Stimulated activated naive CD8-positive, alpha-beta T cell treated with anti-CD3 and anti-CD28 coated beads, Interleukin-15, amount 100 ng/mL, for 72 hours (primary cell): Measurements from ENCODE around the gene TIMM44.
"Not testable (repeated sequence)": the region's sequence is repeated elsewhere in the genome, so short reads cannot be mapped to it uniquely, and the experiment has no call there.

Experiments
- ATAC-seq: fragments of 150-1000 bp; cut with Tn5 transposase; 2 replicates; pipeline ENCODE4 v1.10.0; 2021; ENCODE audit warnings: mild to moderate bottlenecking, moderate library complexity
- DNase-seq, 2 donors: peaks; one replicate each; pipeline ENCODE4 v3.0.0; 2021 to 2022
- H3K27ac Mint-ChIP-seq, 2 donors: one replicate each; pipeline ENCODE4 v1.8.0; 2022; ENCODE audit warnings: mild to moderate bottlenecking in 2 of 2, mixed read lengths in 2 of 2, moderate library complexity in 2 of 2
- H3K27me3 Mint-ChIP-seq: one replicate; pipeline ENCODE4 v1.8.0; 2022; ENCODE audit warnings: mixed read lengths
- H3K4me1 Mint-ChIP-seq: one replicate; pipeline ENCODE4 v1.8.0; 2022; ENCODE audit warnings: mild to moderate bottlenecking, mixed read lengths
- H3K4me3 Mint-ChIP-seq, 2 donors: one replicate each; pipeline ENCODE4 v1.8.0; 2022; ENCODE audit warnings: mild to moderate bottlenecking in 2 of 2, mixed read lengths in 2 of 2, moderate library complexity in 1 of 2
- H3K9me3 Mint-ChIP-seq, 2 donors: one replicate each; pipeline ENCODE4 v1.8.0; 2022; ENCODE audit warnings: mixed read lengths in 2 of 2

The TIMM44 gene

DNA sequence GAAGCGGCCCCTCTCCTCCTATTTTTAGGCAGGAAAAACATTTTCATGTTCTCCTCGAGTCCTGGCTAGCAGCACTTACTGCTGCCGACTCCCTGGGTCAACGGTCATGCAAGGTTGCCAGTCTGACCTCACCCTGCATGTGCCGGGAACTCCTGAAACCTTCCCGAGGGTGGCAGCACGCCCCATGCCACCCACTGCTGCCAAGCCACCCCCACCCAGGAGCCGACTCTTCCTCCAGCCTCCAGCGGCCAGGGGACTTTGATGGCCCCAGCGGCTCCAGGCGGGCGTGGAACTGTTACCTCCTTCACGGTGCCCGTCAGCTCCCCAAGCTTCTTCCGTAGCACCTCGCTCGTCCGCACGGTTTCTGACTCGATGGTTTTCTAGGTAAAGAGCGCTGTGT lies 8.7 kb downstream of the TIMM44 start:
- no peak overlapping the region for H3K4me3 Mint-ChIP-seq

GRCh38 chr19:7933828-7934725 lies 9.4 kb downstream of the TIMM44 start:
- DNase-seq (no peak), ATAC-seq (no peak)
- no peak overlapping the region for H3K4me3 Mint-ChIP-seq
- H3K9me3 Mint-ChIP-seq: no peaks in the 10 kb centered on the region
- H3K27me3 Mint-ChIP-seq: no peaks in the 10 kb centered on the region
- H3K4me1 Mint-ChIP-seq: peaks cover 23% of the 10 kb centered on the region
- H3K27ac Mint-ChIP-seq: peak overlapping the region in 1 of 2 donors; percentile 83

More for the DNA sequence above, 8.7 kb downstream of the TIMM44 start:
- DNase-seq (no peak), ATAC-seq (no peak)
- Mint-ChIP-seq H3K4me1 (peaks cover 16% of the 10 kb centered on the region), H3K27me3 (no peaks in the 10 kb centered on the region), H3K27ac (peak overlapping the region in 1 of 2 donors; percentile 61), H3K9me3 (no peaks in the 10 kb centered on the region)

DNA sequence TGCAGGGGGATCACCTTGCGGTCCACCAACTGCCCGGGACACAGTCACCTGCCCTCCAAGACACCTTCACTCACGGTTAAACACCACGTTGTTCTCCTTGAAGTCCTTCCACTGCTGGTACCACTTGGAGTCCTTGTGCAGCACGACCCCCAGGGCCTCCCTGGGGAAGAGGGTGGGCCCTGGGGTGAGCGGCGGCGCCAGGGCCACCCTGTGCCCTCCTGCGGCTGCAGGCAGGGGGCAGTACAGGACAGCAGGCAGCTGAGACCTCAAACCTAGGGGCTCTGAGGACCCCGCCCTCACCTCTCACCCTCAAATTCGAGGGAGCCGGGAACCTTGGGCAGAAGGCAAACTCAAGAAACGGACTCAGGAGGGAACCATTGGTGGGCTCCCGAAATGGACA lies 10.1 kb downstream of the TIMM44 start:
- ATAC-seq: no peak
- no peaks in the 10 kb centered on the region for H3K9me3 Mint-ChIP-seq
- no peaks in the 10 kb centered on the region for H3K27me3 Mint-ChIP-seq
- H3K4me3 Mint-ChIP-seq: no peak overlapping the region
- no peak overlapping the region for H3K27ac Mint-ChIP-seq
- DNase-seq: no peak
- H3K4me1 Mint-ChIP-seq: peaks cover 26% of the 10 kb centered on the region

- DNase-seq (no peak), ATAC-seq (no peak)
- Mint-ChIP-seq H3K27ac (no peak overlapping the region), H3K4me1 (peaks cover 31% of the 10 kb centered on the region), H3K4me3 (no peak overlapping the region), H3K9me3 (no peaks in the 10 kb centered on the region), H3K27me3 (no peaks in the 10 kb centered on the region)
These were observed 10.6 kb downstream of the TIMM44 start for GRCh38 chr19:7932930-7933300.

DNA sequence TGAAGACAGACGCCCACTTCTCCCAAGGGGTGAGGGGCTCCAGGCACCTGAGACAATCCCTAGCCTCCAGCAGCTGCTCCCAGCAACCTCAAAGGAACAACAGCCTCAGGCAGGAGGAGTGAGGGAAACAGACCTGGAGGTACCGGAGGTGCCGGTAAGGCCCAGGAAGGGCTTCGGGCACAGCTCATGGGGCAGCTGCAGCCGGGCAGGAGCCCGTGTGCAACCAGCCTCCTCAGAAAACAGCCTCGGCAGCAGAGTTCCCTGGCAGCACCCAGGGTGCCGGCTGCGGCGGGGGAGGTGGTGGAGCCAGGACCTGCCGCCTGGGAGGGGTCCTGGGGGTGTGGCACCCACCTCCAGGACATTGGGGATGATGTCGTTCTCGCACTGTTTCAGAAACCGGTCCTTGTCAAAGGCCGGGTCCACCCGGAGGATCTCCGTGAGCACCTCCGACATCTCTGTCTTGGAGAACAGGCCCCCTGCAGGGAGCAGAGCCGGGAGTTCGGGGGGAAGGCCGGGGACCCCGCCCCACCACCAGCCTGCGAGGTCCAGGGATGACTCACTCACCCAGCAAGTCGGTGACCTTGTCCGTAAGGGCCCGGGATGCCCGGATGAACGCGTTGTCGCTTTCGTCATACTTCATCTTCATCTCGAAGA lies 11.1 kb downstream of the TIMM44 start:
- no peaks in the 10 kb centered on the region for H3K27me3 Mint-ChIP-seq
- ATAC-seq (no peak), DNase-seq (no peak)
- peaks cover 34% of the 10 kb centered on the region for H3K4me1 Mint-ChIP-seq
- H3K4me3 Mint-ChIP-seq: no peak overlapping the region
- no peaks in the 10 kb centered on the region for H3K9me3 Mint-ChIP-seq
- H3K27ac Mint-ChIP-seq: no peak overlapping the region

- H3K4me3 Mint-ChIP-seq: no peak overlapping the region
- H3K9me3 Mint-ChIP-seq: no peaks in the 10 kb centered on the region
- H3K27me3 Mint-ChIP-seq: no peaks in the 10 kb centered on the region
- ATAC-seq (no peak), DNase-seq (no peak)
- H3K4me1 Mint-ChIP-seq: peaks cover 38% of the 10 kb centered on the region
- H3K27ac Mint-ChIP-seq: no peak overlapping the region
These were observed 12.0 kb downstream of the TIMM44 start for GRCh38 chr19:7931221-7932061.

- H3K9me3 Mint-ChIP-seq: no peaks in the 10 kb centered on the region
- DNase-seq: no peak
These were observed 12.7 kb downstream of the TIMM44 start for GRCh38 chr19:7930765-7931164.

GRCh38 chr19:7930030-7930429 lies 13.4 kb downstream of the TIMM44 start:
- H3K27me3 Mint-ChIP-seq, H3K4me3 Mint-ChIP-seq, H3K9me3 Mint-ChIP-seq, ATAC-seq, DNase-seq: not testable (repeated sequence)
- Mint-ChIP-seq H3K4me1 (peaks cover 46% of the 10 kb centered on the region), H3K27ac (peak overlapping the region in 1 of 2 donors; percentile 48)

More at GRCh38 chr19:7930765-7931164, 12.7 kb downstream of the TIMM44 start:
- Mint-ChIP-seq H3K4me1 (peaks cover 42% of the 10 kb centered on the region), H3K27me3 (no peaks in the 10 kb centered on the region), H3K27ac (peak overlapping the region in 1 of 2 donors; percentile 48), H3K4me3 (no peak overlapping the region)
- ATAC-seq: no peak

GRCh38 chr19:7928741-7929701 lies 14.4 kb downstream of the TIMM44 start:
- Mint-ChIP-seq H3K27ac (no peak overlapping the region), H3K27me3 (no peaks in the 10 kb centered on the region), H3K9me3 (no peaks in the 10 kb centered on the region), H3K4me1 (peaks cover 57% of the 10 kb centered on the region), H3K4me3 (no peak overlapping the region)
- peak; percentile 82 to 84 for DNase-seq
- ATAC-seq: peak; percentile 60

- Mint-ChIP-seq H3K27ac (no peak overlapping the region), H3K4me1 (peaks cover 61% of the 10 kb centered on the region), H3K4me3 (peak overlapping the region in 1 of 2 donors; percentile 36), H3K27me3 (no peaks in the 10 kb centered on the region), H3K9me3 (no peaks in the 10 kb centered on the region)
- no peak for ATAC-seq
- DNase-seq: no peak
These were observed 15.1 kb downstream of the TIMM44 start for GRCh38 chr19:7928334-7928706.

DNA sequence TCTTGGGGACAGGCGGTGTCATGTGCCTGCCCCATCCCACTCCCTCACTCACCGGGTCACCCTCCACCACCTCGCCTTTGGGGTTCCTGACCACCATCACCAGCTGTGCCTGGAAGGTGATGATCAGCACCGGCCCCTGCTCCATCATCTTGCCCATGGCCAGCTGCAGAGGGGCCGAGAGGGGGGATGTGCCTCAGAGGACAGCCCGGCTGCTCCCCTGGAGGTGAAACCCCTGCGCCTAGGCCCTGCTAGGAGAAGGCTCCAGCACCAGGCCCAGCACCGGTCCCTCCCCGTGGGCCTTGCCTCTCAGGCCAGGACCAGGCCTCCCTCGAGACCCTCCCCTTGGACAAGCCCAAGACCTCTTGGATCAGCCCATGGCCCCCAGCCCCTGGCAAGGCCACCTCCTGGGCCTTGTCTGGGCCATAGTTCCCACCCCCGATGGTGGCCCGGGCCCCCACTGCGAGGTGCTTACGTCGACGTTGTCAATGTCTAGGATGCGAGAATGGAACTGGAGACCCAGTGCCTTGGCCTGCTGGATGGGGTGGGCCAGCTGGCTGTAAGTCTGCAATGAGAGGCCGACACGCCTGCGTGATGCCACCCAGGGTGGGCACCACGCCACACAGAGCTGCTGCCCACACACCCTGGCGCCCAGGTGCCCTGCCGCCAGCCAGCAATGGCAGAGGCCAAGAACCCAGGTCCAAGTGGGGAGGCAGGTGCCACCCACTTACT lies 15.7 kb downstream of the TIMM44 start:
- no peaks in the 10 kb centered on the region for H3K9me3 Mint-ChIP-seq
- no peak overlapping the region for H3K4me3 Mint-ChIP-seq
- peak in 1 of 2 donors; percentile 21 for DNase-seq
- ATAC-seq: no peak
- H3K27me3 Mint-ChIP-seq: no peaks in the 10 kb centered on the region
- peaks cover 61% of the 10 kb centered on the region for H3K4me1 Mint-ChIP-seq
- no peak overlapping the region for H3K27ac Mint-ChIP-seq

- peak in 1 of 2 donors; percentile 14 for DNase-seq
- no peak for ATAC-seq
- H3K9me3 Mint-ChIP-seq: no peaks in the 10 kb centered on the region
- H3K27ac Mint-ChIP-seq: peak overlapping the region in 1 of 2 donors; percentile 63
- peak overlapping the region; percentile 71 to 80 for H3K4me3 Mint-ChIP-seq
- H3K27me3 Mint-ChIP-seq: no peaks in the 10 kb centered on the region
- H3K4me1 Mint-ChIP-seq: peaks cover 64% of the 10 kb centered on the region
These were observed 16.5 kb downstream of the TIMM44 start for GRCh38 chr19:7926727-7927604.

GRCh38 chr19:7926021-7926726 lies 17.3 kb downstream of the TIMM44 start, which contains the start of gene CTXN1:
Gene CTXN1 (minus strand): TSS chr19:7926135. CDS start chr19:7925538, 597 bp downstream.
- DNase-seq: peak; percentile 66 to 72
- peaks cover 72% of the 10 kb centered on the region for H3K4me1 Mint-ChIP-seq
- no peaks in the 10 kb centered on the region for H3K27me3 Mint-ChIP-seq
- peak within 1 kb of the TSS; percentile 78 to 82 for H3K4me3 Mint-ChIP-seq
- peak within 1 kb of the TSS in 1 of 2 donors; percentile 96 for H3K27ac Mint-ChIP-seq
- ATAC-seq: peak; percentile 55
- H3K9me3 Mint-ChIP-seq: no peaks in the 10 kb centered on the region
